GM12873 (cell line): ENCODE measurements around the gene LPCAT1.

Experiments
- CTCF ChIP-seq: IDR thresholded peaks from 2 replicates; pipeline ENCODE4 v1.5.1; 2012; ENCODE audit warnings: low read depth, mild to moderate bottlenecking, moderate library complexity, low read length, control low read depth; ENCODE audit not compliant: insufficient read depth; ENCODE audit errors: missing control alignments

Gene LPCAT1

GRCh38 chr5:1468629-1469527 lies 54.9 kb downstream of the LPCAT1 start:
- peak; percentile 7 for TF ChIP-seq CTCF

GRCh38 chr5:1468247-1468612 lies 55.5 kb downstream of the LPCAT1 start:
- peak; percentile 49 for TF ChIP-seq CTCF

- no peak for TF ChIP-seq CTCF
Measured at GRCh38 chr5:1467341-1468246, 56.2 kb downstream of the LPCAT1 start.

GRCh38 chr5:1466631-1467265 lies 57.0 kb downstream of the LPCAT1 start:
- TF ChIP-seq CTCF = no peak

- no peak for TF ChIP-seq CTCF
Measured at GRCh38 chr5:1465966-1466471, 57.7 kb downstream of the LPCAT1 start.

GRCh38 chr5:1465117-1465516 lies 58.6 kb downstream of the LPCAT1 start:
- TF ChIP-seq CTCF = no peak
